IMR-90 (cell line): ENCODE data around the gene PFKP. TPM values are rescaled to one million over a fixed set of nuclear protein-coding genes. Genes with fewer than 3 reads are reported as not detected.

ENCODE experiments used
- ATAC-seq: fragments of 200-7000 bp; cut with Tn5 transposase; 2 replicates; pipeline ENCODE4 v1.9.1; 2020; ENCODE audit warnings: low read depth, mild to moderate bottlenecking, moderate library complexity
- BruUV-seq: library from RNA; stranded (reverse); fragments of 400-500 nt; replicated peaks from 2 replicates; lab custom pipeline; 2021; lab: Mats Ljungman, UMichigan
- CTCF ChIA-PET: fragments of 300-600 bp; formaldehyde crosslinking; extraction: SDS; loops from one replicate; lab custom pipeline; 2021; ENCODE audit warnings: antibody characterized with exemption; lab: Yijun Ruan, JAX
- POLR2A ChIA-PET: fragments of 300-600 bp; sonication (Branson Sonifier 250); formaldehyde crosslinking; loops from one replicate; lab custom pipeline; 2022; ENCODE audit warnings: antibody characterized with exemption; ENCODE audit not compliant: unreplicated experiment; lab: Charles Lee
- DNase-seq: peaks from one replicate; pipeline ENCODE4 v3.0.0; 2013
- H2AFZ ChIP-seq: replicated peaks from 2 replicates; pipeline ENCODE3; 2013; ENCODE audit warnings: low read length, mild to moderate bottlenecking; ENCODE audit not compliant: poor library complexity
- H2AK5ac ChIP-seq: 2 replicates; pipeline ENCODE4 v1.6.1; 2013; ENCODE audit warnings: low read depth, low read length, inconsistent platforms
- H2AK9ac ChIP-seq: replicated peaks from 2 replicates; pipeline ENCODE3; 2013; ENCODE audit warnings: mild to moderate bottlenecking, low read depth, low read length, moderate library complexity; ENCODE audit not compliant: poor library complexity
- H2BK120ac ChIP-seq: 2 replicates; pipeline ENCODE4 v1.6.1; 2013; ENCODE audit warnings: low read depth, low read length, inconsistent platforms
- H2BK15ac ChIP-seq: 3 replicates; pipeline ENCODE4 v1.6.1; 2013; ENCODE audit warnings: low read depth, low read length, inconsistent platforms
- H2BK20ac ChIP-seq: 2 replicates; pipeline ENCODE4 v1.6.1; 2013; ENCODE audit warnings: low read depth, mild to moderate bottlenecking, inconsistent platforms, low read length, moderate library complexity
- H2BK5ac ChIP-seq: 2 replicates; pipeline ENCODE4 v1.6.1; 2013; ENCODE audit warnings: mild to moderate bottlenecking, low read depth, low read length, inconsistent platforms; ENCODE audit not compliant: poor library complexity, severe bottlenecking
- H3K14ac ChIP-seq: replicated peaks from 2 replicates; pipeline ENCODE4 v1.6.1; 2013; ENCODE audit warnings: low read depth, low read length, inconsistent platforms
- H3K18ac ChIP-seq: 2 replicates; pipeline ENCODE4 v1.6.1; 2013; ENCODE audit warnings: low read depth, low read length, control low read depth
- H3K23ac ChIP-seq: 2 replicates; pipeline ENCODE4 v1.6.1; 2013; ENCODE audit warnings: low read depth, low read length, inconsistent platforms
- H3K27ac ChIP-seq: 2 replicates; pipeline ENCODE4 v1.5.1; 2013; ENCODE audit warnings: mild to moderate bottlenecking, control low read depth, low read length; ENCODE audit not compliant: insufficient read depth
- H3K27me3 ChIP-seq: 2 replicates; pipeline ENCODE4 v1.6.1; 2013; ENCODE audit warnings: low read length; ENCODE audit not compliant: control insufficient read depth, insufficient read depth
- H3K36me3 ChIP-seq: 2 replicates; pipeline ENCODE4 v1.6.1; 2013; ENCODE audit warnings: low read length, mixed read lengths; ENCODE audit not compliant: control insufficient read depth, insufficient read depth
- H3K4ac ChIP-seq: 2 replicates; pipeline ENCODE4 v1.6.1; 2013; ENCODE audit warnings: low read depth, low read length, inconsistent platforms
- H3K4me1 ChIP-seq: 2 replicates; pipeline ENCODE4 v1.6.1; 2013; ENCODE audit warnings: low read length, mixed read lengths; ENCODE audit not compliant: control insufficient read depth, insufficient read depth
- H3K4me2 ChIP-seq: 2 replicates; pipeline ENCODE4 v1.6.1; 2013; ENCODE audit warnings: low read depth, mild to moderate bottlenecking, control low read depth, low read length, moderate library complexity
- H3K4me3 ChIP-seq: 2 replicates; pipeline ENCODE4 v1.5.1; 2013; ENCODE audit warnings: low read depth, mild to moderate bottlenecking, control low read depth, low read length, moderate library complexity; ENCODE audit not compliant: insufficient read depth
- H3K56ac ChIP-seq: 2 replicates; pipeline ENCODE4 v1.6.1; 2013; ENCODE audit warnings: low read length, inconsistent platforms; ENCODE audit not compliant: insufficient read depth; ENCODE audit errors: extremely low read depth
- H3K79me1 ChIP-seq, 2 experiments: 2 replicates each; pipeline ENCODE4 v1.6.1; 2013; ENCODE audit warnings: low read length in 2 of 2, inconsistent platforms in 1 of 2, low read depth in 1 of 2
- H3K9ac ChIP-seq: 2 replicates; pipeline ENCODE4 v1.6.1; 2013; ENCODE audit warnings: low read depth, low read length, control low read depth
- H3K9me1 ChIP-seq: 2 replicates; pipeline ENCODE4 v1.6.1; 2013; ENCODE audit warnings: low read length, inconsistent platforms; ENCODE audit not compliant: insufficient read depth
- H3K9me3 ChIP-seq: 2 replicates; pipeline ENCODE4 v1.6.1; 2013; ENCODE audit warnings: low read length; ENCODE audit not compliant: control insufficient read depth, insufficient read depth
- H4K20me1 ChIP-seq: 2 replicates; pipeline ENCODE4 v1.6.1; 2013; ENCODE audit warnings: low read length, inconsistent platforms; ENCODE audit not compliant: insufficient read depth
- H4K5ac ChIP-seq: 2 replicates; pipeline ENCODE4 v1.6.1; 2013; ENCODE audit warnings: mild to moderate bottlenecking, low read depth, low read length, control low read depth
- H4K8ac ChIP-seq, 2 experiments: 2 replicates each; pipeline ENCODE4 v1.6.1; 2013; ENCODE audit warnings: low read depth in 2 of 2, low read length in 2 of 2, control low read depth in 1 of 2, inconsistent platforms in 1 of 2
- H4K91ac ChIP-seq: 2 replicates; pipeline ENCODE4 v1.6.1; 2013; ENCODE audit warnings: low read depth, low read length, inconsistent platforms; ENCODE audit not compliant: insufficient read depth
- MAFK ChIP-seq: IDR thresholded peaks from 2 replicates; pipeline ENCODE4 v1.6.1; 2012; ENCODE audit warnings: low read depth, low read length, improper control_type of control experiment
- POLR2A ChIP-seq: IDR thresholded peaks from 2 replicates; pipeline ENCODE4 v1.6.1; 2012; ENCODE audit warnings: mild to moderate bottlenecking, low read depth, low read length
- RCOR1 ChIP-seq: IDR thresholded peaks from 2 replicates; pipeline ENCODE4 v1.6.1; 2012; ENCODE audit warnings: mild to moderate bottlenecking, low read length, improper control_type of control experiment; ENCODE audit not compliant: insufficient replicate concordance
- WGBS, 2 experiments: methylation state at CpG; one replicate each; pipeline versions ENCODE4 v1.1.5 to v1.1.7; 2013; ENCODE audit warnings: missing lambda C conversion rate in 2 of 2; ENCODE audit not compliant: insufficient read length in 1 of 2; ENCODE audit errors: extremely low coverage in 2 of 2; 5-methylcytosine and 5-hydroxymethylcytosine counted together
- dilution Hi-C: fragments of 300-500 bp; cut with HindIII; formaldehyde crosslinking; loops from one replicate; pipeline ENCODE4 v1.14.3; 2018; ENCODE audit warnings: low sequenced_read_pairs; ENCODE audit not compliant: unreplicated experiment
- in situ Hi-C: fragments of 300-500 bp; cut with MboI; formaldehyde crosslinking; loops from 3 replicates; pipeline ENCODE4 v1.14.3; 2019; ENCODE audit warnings: low sequenced_read_pairs, inconsistent platforms, mixed read lengths
- intact Hi-C: fragments of 100-400 bp; cut with micrococcal nuclease; formaldehyde crosslinking; loops from 2 replicates; pipeline ENCODE4 v1.10.0; 2022
- polyA plus RNA-seq, 3 experiments: library from polyadenylated mRNA; depleted of rRNA; stranded (reverse); fragments of >200 nt; gene quantifications; 2 replicates each; pipeline ENCODE4 v1.2.3, GENCODE V29; 2012; ENCODE audit warnings: low replicate concordance in 1 of 3
- total RNA-seq: library from RNA; depleted of rRNA; stranded (reverse); fragments of >200 nt; gene quantifications from 2 replicates; pipeline ENCODE4 v1.2.3, GENCODE V29; 2012

Gene PFKP
- total and polyA plus RNA-seq, 2 of the 4 experiments (the other 2 are of a cell fraction): 223 to 294 TPM

GRCh38 chr10:3143791-3144434 is 76.6 kb downstream of the PFKP start:
- Histone ChIP-seq H2AFZ (no peak overlapping the region), H4K8ac (no peak overlapping the region), H2AK9ac (no peak overlapping the region), H4K5ac (no peak overlapping the region), H3K4me3 (no peak overlapping the region), H3K56ac (no peak overlapping the region), H3K4me2 (no peak overlapping the region), H3K27ac (no peak overlapping the region), H3K36me3 (peaks cover 78% of the 10 kb centered on the region), H2BK20ac (no peak overlapping the region), H4K91ac (no peak overlapping the region), H3K4me1 (peaks cover 2% of the 10 kb centered on the region; the same call in 1 of the 2 replicates), H3K27me3 (no peaks in the 10 kb centered on the region), H3K79me1 (peaks cover 12 to 14% of the 10 kb centered on the region in 2 experiments; a peak in 3 of 4 replicates), H2BK15ac (no peak overlapping the region), H3K9me1 (0 out of 2 replicates have a peak, but pooled peaks cover 3% of the 10 kb centered on the region), H3K23ac (no peak overlapping the region), H3K9ac (no peak overlapping the region), H2BK5ac (no peak overlapping the region), H2AK5ac (no peak overlapping the region), H3K9me3 (no peaks in the 10 kb centered on the region), H3K18ac (no peak overlapping the region), H2BK120ac (no peak overlapping the region), H3K14ac (no peak overlapping the region), H4K20me1 (peaks cover 4% of the 10 kb centered on the region), H3K4ac (no peak overlapping the region)
- ChIA-PET POLR2A (no interaction called here), CTCF (interaction anchor here (0.5 kb wide), 1 partner anchor 120 kb away, joined by 3 read pairs; no protein-coding TSS in a partner anchor)
- BruUV-seq: no TSS peak
- in situ Hi-C loops (no loop called here), intact Hi-C loops (no loop called here), dilution Hi-C loops (no loop called here)
- TF ChIP-seq POLR2A: no peak
- TF ChIP-seq MAFK: no peak
- no peak for TF ChIP-seq RCOR1
- no peak for ATAC-seq
- WGBS, 2 experiments: 100% methylated on average over 5 of the region's 19 CpGs; no CpG with 5 or more reads in 1 of the 2 experiments
- no peak for DNase-seq
